Daoy (cell line): Measurements from ENCODE around the gene NRROS. TPM values are rescaled to one million over a fixed set of nuclear protein-coding genes. Genes with fewer than 3 reads are reported as not detected.

Experiments used
- DNase-seq: peaks from one replicate; pipeline ENCODE4 v3.0.0-alpha.2; 2015; ENCODE audit warnings: low read depth
- total RNA-seq: library from RNA; depleted of rRNA; stranded (reverse); fragments of >200 nt; shearing (Covaris generic); gene quantifications from 2 replicates; pipeline ENCODE4 v1.2.3, GENCODE V29; 2014

Gene NRROS
- total RNA-seq, 1 experiment from 2014 or later = 2.5 TPM

DNA sequence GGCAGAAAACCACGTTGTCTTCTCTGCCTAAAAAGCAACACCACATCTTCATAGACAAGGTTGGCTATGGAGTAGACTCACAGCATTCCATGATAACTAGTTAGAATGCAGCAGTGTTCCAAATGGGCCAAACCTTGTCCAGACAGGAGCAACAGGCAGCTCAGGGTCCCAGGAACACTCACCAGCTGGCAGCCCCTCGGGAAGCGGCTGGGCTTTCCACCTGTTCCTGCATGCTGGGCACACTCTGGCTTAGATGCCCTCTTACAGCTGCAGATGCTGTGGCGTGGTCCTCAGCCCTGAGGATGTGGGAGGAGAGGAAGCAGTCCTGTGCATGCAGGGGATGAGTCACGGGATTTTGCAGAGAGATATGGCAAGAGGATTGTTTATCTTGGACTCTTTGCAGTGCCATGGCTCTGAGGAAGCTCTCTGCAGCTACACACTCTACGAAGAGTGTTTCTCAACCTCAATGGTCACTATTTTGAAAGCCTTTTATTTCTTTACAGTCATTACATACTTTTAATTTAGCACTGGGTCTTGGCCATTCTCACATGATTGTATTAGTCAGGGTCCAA, 11.3 kb downstream of the NRROS start:
- DNase-seq = peak; percentile 94

DNA sequence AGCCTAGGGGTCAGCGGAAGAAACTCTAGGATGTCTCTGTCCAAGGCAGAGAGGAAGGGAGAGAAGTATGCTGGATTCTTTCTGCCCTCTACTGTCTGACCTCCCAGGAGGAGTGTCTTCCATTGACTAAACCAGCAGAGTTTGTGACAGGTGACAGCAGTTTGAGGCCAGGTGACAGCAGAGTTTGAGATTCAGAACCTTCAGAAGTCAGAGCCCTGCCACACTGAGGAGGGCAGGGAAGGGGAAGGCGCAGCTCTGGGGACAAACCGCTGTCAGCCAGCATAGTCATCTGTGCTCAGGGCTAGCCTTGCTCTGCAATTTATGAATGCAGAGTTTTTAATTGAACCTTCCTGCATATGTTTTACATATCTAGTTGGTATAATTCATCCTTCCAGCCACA, 12.3 kb downstream of the NRROS start:
- no peak for DNase-seq

DNA sequence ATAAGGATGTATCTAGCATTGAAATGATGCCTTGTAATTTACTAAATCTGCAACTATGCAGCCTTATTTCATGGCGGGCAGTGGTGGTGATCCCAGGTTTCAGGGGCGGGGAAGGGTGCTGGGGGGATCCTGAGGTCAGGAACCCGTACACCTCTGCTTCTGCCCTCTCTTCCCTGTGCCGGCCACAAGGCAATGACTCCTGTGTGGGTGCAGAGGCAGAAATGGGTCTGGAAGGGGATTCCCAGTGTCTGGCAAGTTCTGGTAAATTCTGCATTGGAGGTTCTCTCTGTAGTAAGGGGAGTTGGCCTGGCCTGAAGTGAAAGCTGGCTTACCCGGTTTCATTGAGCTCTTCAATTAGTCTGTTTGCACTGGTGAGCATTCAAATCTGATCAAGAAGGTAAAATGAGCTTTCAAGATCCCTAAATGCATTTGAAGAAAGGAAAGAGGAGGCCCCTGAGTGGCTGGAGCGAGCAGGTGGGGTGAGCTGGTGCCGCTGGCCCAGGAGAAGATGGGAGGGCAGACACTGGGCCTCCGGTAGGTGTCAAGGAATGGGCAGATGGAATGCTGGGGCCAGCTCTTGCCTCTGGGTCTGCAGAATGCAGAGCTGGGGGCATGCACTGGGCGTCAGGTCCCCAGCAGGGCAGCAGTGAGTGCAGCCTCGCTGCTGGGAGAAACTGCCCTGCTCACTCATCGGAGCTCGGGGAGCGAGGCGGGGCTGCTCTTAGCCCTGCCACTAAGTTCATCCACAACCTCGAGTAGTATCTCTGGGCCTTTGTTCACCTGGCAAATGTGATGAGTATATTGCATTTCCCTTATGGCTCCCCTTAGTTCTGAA, 13.7 kb downstream of the NRROS start:
- DNase-seq = no peak

DNA sequence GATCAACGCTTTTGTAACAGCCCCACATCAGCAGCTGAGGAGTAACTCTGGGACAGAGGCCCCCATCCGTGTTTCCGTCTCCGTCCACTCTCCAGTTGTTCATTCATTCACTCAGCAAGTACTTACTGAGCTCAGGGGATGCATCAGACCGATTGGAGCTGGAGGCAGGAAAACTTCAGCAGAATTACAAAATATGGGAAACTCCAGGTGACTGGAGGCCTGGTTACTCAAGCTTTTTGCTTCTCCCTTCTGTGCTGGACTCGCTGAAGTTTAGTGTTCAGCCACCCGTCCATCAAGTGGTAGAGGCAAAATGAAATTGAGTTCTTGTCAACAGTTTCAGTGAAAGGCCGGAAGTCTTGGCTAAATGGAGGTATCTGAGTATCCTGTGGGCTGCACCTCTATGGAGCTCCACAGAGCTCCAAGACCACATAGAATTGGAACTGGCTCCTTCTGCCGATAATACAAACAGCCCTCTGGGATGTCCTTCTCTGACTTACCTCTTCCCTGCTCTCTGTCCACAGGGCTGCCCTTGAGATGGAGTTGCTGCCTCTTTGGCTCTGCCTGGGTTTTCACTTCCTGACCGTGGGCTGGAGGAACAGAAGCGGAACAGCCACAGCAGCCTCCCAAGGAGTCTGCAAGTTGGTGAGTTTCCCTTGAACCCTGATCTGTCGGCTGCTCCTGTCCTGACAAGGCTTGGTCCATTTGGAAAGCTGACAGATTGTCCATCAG, 14.7 kb downstream of the NRROS start:
- no peak for DNase-seq

DNA sequence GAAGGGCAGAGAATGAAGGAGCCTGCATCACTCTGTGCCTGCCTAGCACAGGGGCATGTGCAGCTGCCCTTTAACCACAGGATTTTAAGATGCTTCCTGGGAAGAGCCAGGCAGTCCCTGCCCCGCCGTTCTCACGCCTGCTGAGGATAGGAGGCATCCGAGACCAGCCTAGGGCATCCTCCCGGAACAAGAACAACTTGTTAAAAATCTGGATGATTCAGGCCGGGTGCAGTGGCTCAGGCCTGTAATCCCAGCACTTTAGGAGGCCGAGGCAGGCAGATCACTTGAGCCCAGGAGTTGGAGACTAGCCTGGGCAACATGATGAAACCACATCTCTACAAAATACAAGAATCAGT, 15.2 kb downstream of the NRROS start:
- DNase-seq = no peak

DNA sequence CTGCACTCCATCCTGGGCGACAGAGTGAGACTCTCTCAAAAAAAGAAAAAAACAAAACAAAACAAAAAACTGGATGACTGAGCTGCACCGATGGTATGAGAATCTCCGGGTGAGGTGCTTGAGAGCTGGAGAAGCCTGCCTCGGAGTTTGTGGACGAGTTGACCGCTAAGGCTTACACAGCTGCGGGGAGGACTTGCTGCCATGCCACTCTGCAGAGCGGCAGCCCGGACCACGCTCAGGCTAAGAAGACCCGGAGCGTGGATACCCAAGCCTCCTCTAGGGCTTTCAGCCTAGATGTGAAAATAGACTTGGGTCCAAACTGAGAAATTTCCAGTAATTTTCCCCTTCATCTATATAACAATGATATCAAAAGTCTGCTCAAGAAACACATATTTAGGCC, 16.0 kb downstream of the NRROS start:
- DNase-seq = no peak

DNA sequence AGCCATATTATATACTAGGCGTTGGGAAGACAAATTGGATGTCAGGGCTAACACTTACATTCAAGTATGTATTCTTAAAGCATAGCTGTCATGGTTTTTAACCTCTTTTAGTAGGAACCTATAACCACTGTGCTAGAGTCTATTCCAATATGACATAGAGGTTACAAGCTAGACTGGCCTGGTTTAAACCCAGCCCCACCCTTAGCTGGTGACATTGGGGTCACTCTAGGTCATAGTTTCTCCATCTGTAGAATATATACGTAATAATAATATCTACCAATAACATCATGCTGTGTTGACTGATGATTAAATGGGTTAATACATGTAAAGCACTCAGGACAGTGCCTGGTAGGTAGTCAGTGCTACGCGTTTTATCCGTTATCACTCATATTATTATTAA, 16.7 kb downstream of the NRROS start:
- no peak for DNase-seq

DNA sequence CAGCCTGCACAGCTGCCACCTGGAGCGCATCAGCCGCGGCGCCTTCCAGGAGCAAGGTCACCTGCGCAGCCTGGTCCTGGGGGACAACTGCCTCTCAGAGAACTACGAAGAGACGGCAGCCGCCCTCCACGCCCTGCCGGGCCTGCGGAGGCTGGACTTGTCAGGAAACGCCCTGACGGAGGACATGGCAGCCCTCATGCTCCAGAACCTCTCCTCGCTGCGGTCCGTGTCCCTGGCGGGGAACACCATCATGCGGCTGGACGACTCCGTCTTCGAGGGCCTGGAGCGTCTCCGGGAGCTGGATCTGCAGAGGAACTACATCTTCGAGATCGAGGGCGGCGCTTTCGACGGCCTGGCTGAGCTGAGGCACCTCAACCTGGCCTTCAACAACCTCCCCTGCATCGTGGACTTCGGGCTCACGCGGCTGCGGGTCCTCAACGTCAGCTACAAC, 20.4 kb downstream of the NRROS start:
- DNase-seq = no peak

DNA sequence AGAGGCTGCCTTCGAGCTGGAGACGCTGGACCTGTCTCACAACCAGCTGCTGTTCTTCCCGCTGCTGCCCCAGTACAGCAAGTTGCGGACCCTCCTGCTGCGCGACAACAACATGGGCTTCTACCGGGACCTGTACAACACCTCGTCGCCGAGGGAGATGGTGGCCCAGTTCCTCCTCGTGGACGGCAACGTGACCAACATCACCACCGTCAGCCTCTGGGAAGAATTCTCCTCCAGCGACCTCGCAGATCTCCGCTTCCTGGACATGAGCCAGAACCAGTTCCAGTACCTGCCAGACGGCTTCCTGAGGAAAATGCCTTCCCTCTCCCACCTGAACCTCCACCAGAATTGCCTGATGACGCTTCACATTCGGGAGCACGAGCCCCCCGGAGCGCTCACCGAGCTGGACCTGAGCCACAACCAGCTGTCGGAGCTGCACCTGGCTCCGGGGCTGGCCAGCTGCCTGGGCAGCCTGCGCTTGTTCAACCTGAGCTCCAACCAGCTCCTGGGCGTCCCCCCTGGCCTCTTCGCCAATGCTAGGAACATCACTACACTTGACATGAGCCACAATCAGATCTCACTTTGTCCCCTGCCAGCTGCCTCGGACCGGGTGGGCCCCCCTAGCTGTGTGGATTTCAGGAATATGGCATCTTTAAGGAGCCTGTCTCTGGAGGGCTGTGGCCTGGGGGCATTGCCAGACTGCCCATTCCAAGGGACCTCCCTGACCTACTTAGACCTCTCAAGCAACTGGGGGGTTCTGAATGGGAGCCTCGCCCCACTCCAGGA, 21.1 kb downstream of the NRROS start:
- no peak for DNase-seq

DNA sequence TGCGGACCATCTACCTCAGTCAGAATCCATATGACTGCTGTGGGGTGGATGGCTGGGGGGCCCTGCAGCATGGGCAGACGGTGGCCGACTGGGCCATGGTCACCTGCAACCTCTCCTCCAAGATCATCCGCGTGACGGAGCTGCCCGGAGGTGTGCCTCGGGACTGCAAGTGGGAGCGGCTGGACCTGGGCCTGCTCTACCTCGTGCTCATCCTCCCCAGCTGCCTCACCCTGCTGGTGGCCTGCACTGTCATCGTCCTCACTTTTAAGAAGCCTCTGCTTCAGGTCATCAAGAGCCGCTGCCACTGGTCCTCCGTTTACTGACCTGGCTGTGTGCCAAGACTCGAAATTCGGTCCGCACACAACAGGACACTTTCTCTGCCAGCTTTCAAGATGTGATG, 21.9 kb downstream of the NRROS start:
- DNase-seq = no peak

DNA sequence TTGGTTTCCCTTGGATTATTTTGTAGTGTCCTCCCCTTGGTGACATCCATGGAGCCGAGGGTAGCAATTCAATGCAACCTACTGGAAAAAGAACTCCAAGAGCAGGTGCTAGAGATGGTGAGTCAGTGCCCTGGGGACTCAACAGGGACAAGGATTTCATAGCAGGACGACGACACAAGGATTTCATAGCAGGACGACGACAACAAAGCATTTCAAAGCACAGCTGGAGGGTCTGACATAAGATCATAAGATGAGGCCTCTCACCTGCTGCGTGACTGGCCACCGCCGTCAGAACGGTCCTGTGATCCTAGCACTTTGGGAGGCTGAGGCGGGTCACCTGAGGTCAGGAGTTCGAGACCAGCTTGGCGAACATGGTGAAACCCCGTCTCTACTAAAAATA, 22.5 kb downstream of the NRROS start:
- DNase-seq = no peak

DNA sequence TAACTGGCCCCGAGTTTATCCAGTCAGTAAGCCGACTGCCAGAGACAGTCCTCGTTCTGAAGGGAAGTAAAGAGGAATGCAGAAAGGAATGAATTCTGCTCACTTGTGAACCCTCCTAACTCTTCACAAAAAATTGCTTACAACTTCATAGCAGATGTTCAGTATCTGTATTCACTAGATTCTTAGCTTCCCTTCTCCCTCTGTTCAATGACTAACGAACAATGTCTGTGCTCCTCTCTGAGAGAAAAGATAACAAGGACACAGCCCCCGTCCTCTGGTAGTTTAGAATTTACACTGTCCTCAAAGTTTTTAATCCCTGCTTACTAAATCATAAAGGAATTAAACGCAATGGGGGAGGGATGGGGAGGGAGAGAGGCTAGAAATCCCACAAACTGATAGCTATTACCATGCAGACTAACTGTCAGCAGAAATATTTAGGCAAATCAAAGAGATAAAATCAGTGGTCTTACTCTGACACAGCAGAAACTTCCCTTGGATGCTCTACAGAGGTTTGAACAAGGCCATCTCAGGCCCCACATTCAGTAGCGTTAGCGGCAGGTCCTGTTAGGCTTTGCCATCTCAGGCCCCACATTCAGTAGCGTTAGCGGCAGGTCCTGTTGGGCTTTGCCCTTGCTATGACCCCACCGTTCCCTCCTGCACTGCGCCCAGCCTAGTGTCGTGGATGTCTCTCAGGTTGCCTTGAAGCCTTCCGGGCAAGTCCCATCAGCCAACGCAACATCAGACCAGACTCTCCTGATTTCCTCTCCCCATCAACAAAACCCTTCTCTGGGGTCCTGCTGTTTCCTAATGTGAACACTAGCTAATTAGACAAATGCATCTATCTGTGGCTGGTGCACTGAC, 23.4 kb downstream of the NRROS start:
- no peak for DNase-seq

DNA sequence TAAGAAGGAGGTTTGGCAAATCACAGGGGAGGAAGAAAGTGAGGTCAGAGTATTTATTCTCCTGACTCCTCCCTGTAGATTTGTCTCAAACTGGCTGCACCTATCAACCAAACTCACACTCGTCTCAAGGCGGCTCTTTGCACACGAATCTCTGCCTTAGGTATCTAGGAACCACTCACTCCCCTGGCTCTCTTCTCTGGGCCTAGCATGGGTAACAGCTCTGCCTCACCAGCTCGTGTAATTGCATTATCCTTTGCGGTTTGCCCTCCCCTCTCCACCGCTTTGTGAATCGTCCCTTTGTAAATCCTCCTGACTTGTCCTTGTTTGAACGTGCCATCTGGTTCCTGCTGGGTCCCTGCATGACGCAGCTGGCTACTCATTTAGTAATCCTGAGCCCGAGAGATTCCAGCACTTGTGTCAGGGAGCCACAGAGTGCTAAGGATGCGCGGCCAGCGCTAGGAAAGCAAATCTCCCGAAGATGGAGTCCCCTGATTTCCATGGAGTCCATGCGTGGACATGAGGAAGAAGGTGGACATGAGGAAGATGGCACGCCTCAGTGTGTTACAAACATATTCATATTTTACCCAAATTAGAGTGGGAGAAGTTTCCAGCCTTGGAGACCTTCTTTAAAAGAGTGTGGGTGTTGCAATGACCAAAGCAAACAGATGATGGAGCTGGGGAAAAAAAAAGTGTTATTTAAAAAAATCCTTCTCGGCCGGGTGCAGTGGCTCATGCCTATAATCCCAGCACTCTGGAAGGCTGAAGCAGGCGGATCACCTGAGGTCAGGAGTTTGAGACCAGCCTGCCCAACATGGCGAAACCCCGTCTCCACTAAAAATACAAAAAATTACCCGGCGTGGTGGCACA, 26.7 kb downstream of the NRROS start:
- peak; percentile 89 for DNase-seq

DNA sequence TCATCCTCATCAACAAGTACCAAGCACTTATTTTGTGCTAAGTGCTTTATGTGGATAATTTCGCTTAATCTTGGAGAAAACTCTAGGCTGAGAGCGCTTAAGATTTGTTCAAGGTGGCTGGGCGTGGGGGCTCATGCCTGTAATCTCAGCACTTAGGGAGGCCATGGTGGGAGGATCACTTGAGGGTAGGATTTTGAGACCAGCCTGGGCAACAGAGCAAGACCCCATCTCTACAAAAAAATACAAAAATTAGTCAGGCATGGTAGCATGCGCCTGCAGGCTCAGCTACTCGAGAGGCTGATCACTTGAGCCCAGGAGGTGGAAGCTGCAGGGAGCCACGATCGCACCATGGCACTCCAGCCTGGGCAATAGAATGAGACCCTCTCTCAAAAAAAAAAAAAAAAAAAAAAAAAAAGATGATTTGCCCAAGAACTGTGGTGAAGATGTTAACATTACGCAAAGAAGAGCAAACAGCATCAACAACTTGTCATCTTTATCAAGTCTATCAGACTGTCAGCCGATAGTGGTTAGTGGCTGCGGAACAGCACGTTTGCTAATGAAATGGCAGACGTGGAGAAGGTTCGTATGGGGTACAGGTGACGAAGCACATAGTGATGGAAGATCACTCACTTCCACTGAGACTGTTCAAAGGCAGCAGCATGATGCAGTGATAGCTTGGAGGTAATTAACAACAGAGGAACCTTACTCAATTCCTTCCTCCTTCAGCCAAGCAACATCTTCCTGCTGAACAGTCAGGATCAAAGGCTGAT, 27.7 kb downstream of the NRROS start:
- DNase-seq = no peak

DNA sequence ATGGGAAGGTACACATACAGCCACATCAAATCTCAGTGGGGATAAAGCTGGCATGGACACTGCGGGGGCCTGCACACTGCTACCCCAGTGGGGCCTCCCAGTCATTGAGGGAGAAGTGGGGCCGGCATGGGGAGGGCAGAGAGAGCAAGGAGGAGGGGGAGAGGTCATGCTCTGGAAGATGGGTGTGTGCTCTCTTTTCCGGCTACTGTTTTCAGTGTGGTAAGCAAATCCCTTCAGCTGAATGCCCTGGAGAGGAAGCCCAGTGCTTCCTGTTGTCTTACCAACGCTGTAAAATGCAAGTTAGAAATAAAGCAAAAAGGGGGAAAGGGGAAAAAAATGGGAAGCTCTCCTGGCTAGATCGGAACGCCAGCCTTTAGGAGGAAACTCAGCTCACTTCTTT, 30.8 kb downstream of the NRROS start:
- DNase-seq = no peak

DNA sequence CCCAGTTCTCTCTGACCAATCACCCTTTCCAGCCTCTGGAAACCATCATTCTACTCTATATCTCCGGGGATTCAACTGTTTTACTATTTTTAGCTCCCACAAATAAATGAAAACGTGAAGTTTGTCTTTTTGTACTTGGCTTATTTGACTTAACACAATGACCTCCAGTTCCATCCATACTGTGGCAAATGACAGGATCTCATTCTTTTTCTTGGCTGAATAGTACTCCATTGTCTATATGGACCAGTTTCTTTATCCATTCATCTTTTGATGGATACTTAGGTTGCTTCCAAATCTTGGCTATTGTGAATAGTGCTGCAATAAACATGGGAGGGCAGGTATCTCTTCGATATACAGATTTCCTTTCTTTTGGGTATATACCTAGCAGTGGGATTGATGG, 34.1 kb downstream of the NRROS start:
- no peak for DNase-seq

DNA sequence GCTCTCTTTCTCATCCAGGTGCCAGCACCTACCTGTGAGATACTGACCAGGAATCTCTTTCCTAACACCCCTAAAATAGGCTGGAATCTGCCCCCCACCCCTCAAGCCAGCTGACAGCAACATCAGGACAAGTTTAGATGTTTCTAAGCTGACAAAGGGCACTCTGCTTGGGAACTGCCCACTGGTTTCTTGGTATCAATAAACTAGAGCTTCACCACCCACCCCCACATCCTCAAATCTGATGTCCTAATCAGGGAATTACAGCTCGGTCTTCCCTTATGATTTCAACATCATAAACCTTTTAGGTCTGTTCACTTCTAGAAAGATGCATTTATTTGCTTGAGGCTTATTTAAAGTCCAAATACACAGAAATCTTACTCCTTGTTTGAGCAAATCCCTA, 37.9 kb downstream of the NRROS start:
- no peak for DNase-seq

DNA sequence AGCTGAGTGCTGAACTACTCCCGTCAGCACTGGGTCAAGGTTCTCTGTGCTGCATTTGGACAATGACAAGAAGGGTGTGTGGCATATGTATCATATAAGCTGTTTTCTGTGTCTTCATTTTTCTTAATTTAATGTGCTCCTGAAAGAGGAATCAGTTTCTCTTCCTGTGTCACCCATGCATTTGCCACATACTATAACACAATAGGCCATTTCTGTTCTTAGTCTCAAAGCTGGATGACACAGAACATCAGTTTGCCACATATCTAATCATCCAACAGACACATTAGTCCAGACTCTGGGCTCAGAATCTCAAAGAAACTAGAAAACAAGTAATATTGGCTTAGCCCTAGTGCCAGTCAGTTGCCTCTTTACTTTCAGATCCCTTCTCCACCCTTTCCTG, 38.4 kb downstream of the NRROS start:
- DNase-seq = no peak
